ENCODE results near the gene SDC1. TPM values are rescaled to one million over a fixed set of nuclear protein-coding genes. Genes with fewer than 3 reads are reported as not detected.

SDC1 gene
- total RNA-seq, 1 experiment from 2014 or later: 22.3 TPM

- H2AFZ ChIP-seq (ENCODE audit: low read length): no peak overlapping the region
These were observed 51.9 kb downstream of the SDC1 start for GRCh38 chr2:20173064-20173463.

More at GRCh38 chr2:20173064-20173463, 51.9 kb downstream of the SDC1 start:
- Histone ChIP-seq H3K79me2 (ENCODE audit: insufficient read depth, low read length) (no peaks in the 10 kb centered on the region), H3T11ph (ENCODE audit: low read length) (no peak overlapping the region), H3K23me2 (ENCODE audit: insufficient read length, low read depth, low read length, poor library complexity, severe bottlenecking) (no peaks in the 10 kb centered on the region), H2BK5ac (ENCODE audit: insufficient read length, low read length) (no peak overlapping the region), H4K20me1 (ENCODE audit: control insufficient read depth, insufficient read depth, insufficient read length) (no peaks in the 10 kb centered on the region), H2BK15ac (ENCODE audit: low read depth, low read length) (no peak overlapping the region), H3K27me3 (ENCODE audit: insufficient read depth, low read length) (no peaks in the 10 kb centered on the region), H4K8ac (replicated peaks; ENCODE audit: insufficient read length, low read depth, low read length) (no peak overlapping the region), H4K5ac (ENCODE audit: insufficient read length, low read depth, low read length) (no peak overlapping the region), H3K4me1 (ENCODE audit: insufficient read depth, low read length) (no peaks in the 10 kb centered on the region; the same call in 1 of the 2 replicates), H2AK5ac (ENCODE audit: insufficient read length, low read length) (no peak overlapping the region), H3K14ac (ENCODE audit: insufficient read depth, low read length) (no peak overlapping the region), H3K79me1 (ENCODE audit: insufficient read depth, low read depth, low read length, poor library complexity, severe bottlenecking) (no peaks in the 10 kb centered on the region), H3K56ac (ENCODE audit: insufficient read length, low read depth, low read length) (no peak overlapping the region), H2BK12ac (ENCODE audit: insufficient read length, low read depth, low read length) (no peak overlapping the region), H3K4ac (ENCODE audit: low read depth, low read length) (no peak overlapping the region), H3K23ac (ENCODE audit: insufficient read length, low read depth, low read length) (no peak overlapping the region), H3K9ac (ENCODE audit: extremely low read depth, insufficient read length, low read length) (no peak overlapping the region), H3K4me2 (ENCODE audit: insufficient read depth, insufficient read length, low read length) (no peak overlapping the region), H3K18ac (ENCODE audit: insufficient read length, low read depth, low read length) (no peak overlapping the region), H4K91ac (ENCODE audit: insufficient read length, low read depth, low read length) (no peak overlapping the region), H3K9me3 (ENCODE audit: control insufficient read depth, low read depth, low read length) (no peaks in the 10 kb centered on the region), H2BK20ac (ENCODE audit: low read depth, low read length, poor library complexity, severe bottlenecking) (no peak overlapping the region), H3K27ac (ENCODE audit: insufficient read length, low read depth, low read length) (no peak overlapping the region), H2BK120ac (ENCODE audit: low read depth, low read length, poor library complexity, severe bottlenecking) (no peak overlapping the region)
- no CpG with 5 or more reads among the region's 5 CpGs for WGBS (ENCODE audit: extremely low coverage, insufficient read length, low lambda C conversion rate)
- Mint-ChIP-seq H3K27ac (peak overlapping the region in 1 of 3 experiments; percentile 84; a peak in 2 of 7 replicates), H3K27me3 (ENCODE audit: low read depth) (no peaks in the 10 kb centered on the region; the same call in none of the 2 replicates), H3K9me3 (no peaks in the 10 kb centered on the region), H3K36me3 (ENCODE audit: insufficient read depth in 1 of 3, low read depth in 3 of 3) (no peaks in the 10 kb centered on the region), H3K4me1 (peaks cover 27 to 32% of the 10 kb centered on the region in 2 experiments), H3K4me3 (no peak overlapping the region)
- no peak for TF ChIP-seq CTCF (conservative IDR thresholded peaks at IDR 0.05)
- peak; percentile 3 for DNase-seq
